T-helper 1 cell (primary cell): ENCODE measurements around the gene ZDHHC11.
A peak's percentile ranks its signal among the peaks of the same experiment; 100 is the strongest.
"Not testable (repeated sequence)": the region's sequence is repeated elsewhere in the genome, so short reads cannot be mapped to it uniquely, and the experiment has no call there.

Experiments used
- DNase-seq, 5 donors: peaks; one replicate each; pipeline ENCODE4 v3.0.0-alpha.2; 2012 to 2020

Gene ZDHHC11

GRCh38 chr5:758698-759053, 92.1 kb downstream of the ZDHHC11 start:
- no peak for DNase-seq

GRCh38 chr5:757931-758697, 92.7 kb downstream of the ZDHHC11 start:
- DNase-seq = peak in 2 of 5 donors; percentile 30 to 32

GRCh38 chr5:757346-757930, 93.3 kb downstream of the ZDHHC11 start:
- no peak for DNase-seq

GRCh38 chr5:756865-757345, 93.9 kb downstream of the ZDHHC11 start:
- no peak for DNase-seq

GRCh38 chr5:756171-756570, 94.6 kb downstream of the ZDHHC11 start:
- DNase-seq = no peak

GRCh38 chr5:754143-754632, 96.6 kb downstream of the ZDHHC11 start:
- DNase-seq = peak in 1 of 5 donors; percentile 48

GRCh38 chr5:753567-754142, 97.1 kb downstream of the ZDHHC11 start:
- DNase-seq = not testable (repeated sequence)

- DNase-seq = not testable (repeated sequence)
These were observed 98.2 kb downstream of the ZDHHC11 start for GRCh38 chr5:752532-753115.

- not testable (repeated sequence) for DNase-seq
These were observed 98.8 kb downstream of the ZDHHC11 start for GRCh38 chr5:751992-752391.

- no peak for DNase-seq
These were observed 99.3 kb downstream of the ZDHHC11 start for GRCh38 chr5:751496-751895.

- not testable (repeated sequence) for DNase-seq
These were observed 100.6 kb downstream of the ZDHHC11 start for GRCh38 chr5:750226-750625.

GRCh38 chr5:749101-749670, 101.6 kb downstream of the ZDHHC11 start:
- DNase-seq = no peak

- DNase-seq = not testable (repeated sequence)
These were observed 102.5 kb downstream of the ZDHHC11 start for GRCh38 chr5:748011-748980.

GRCh38 chr5:747303-747844, 103.4 kb downstream of the ZDHHC11 start:
- not testable (repeated sequence) for DNase-seq

GRCh38 chr5:746258-746761, 104.5 kb downstream of the ZDHHC11 start:
- no peak for DNase-seq
